Nephron progenitor cell (in vitro differentiated cells): Measurements from ENCODE around the gene LTC4S.

ENCODE experiments used
- DNase-seq: peaks from one replicate; pipeline ENCODE4 v3.0.0; 2021
- H3K27ac Mint-ChIP-seq: 2 replicates; pipeline ENCODE4 v1.8.0; 2021; ENCODE audit warnings: mild to moderate bottlenecking, moderate library complexity, mixed read lengths
- H3K27me3 Mint-ChIP-seq: 2 replicates; pipeline ENCODE4 v1.8.0; 2021; ENCODE audit warnings: mild to moderate bottlenecking, low read depth, mixed read lengths; ENCODE audit not compliant: poor library complexity
- H3K36me3 Mint-ChIP-seq: 2 replicates; pipeline ENCODE4 v1.8.0; 2021; ENCODE audit warnings: low read depth, mixed read lengths
- H3K4me1 Mint-ChIP-seq: 2 replicates; pipeline ENCODE4 v1.8.0; 2021; ENCODE audit warnings: mixed read lengths
- H3K4me3 Mint-ChIP-seq: 2 replicates; pipeline ENCODE4 v1.8.0; 2021; ENCODE audit warnings: mild to moderate bottlenecking, moderate library complexity, mixed read lengths
- H3K9me3 Mint-ChIP-seq: 2 replicates; pipeline ENCODE4 v1.8.0; 2021; ENCODE audit warnings: mild to moderate bottlenecking, moderate library complexity, mixed read lengths
- CTCF ChIP-seq: fragments of 200-600 bp; sonication (generic); IDR thresholded peaks from 2 replicates; pipeline ENCODE4 v1.5.0; 2021; ENCODE audit warnings: antibody characterized with exemption

LTC4S gene

GRCh38 chr5:179755022-179755421 lies 38.8 kb upstream of the LTC4S start:
- no peak for DNase-seq
- Mint-ChIP-seq H3K4me3 (no peak overlapping the region), H3K27ac (peak overlapping the region; percentile 96), H3K9me3 (peaks cover 3% of the 10 kb centered on the region), H3K27me3 (no peaks in the 10 kb centered on the region), H3K36me3 (peaks cover 39% of the 10 kb centered on the region), H3K4me1 (peaks cover 36% of the 10 kb centered on the region)
- no peak for TF ChIP-seq CTCF

GRCh38 chr5:179758955-179759354 lies 34.8 kb upstream of the LTC4S start:
- Mint-ChIP-seq H3K4me1 (peaks cover 58% of the 10 kb centered on the region), H3K36me3 (peaks cover 22% of the 10 kb centered on the region), H3K27ac (peak overlapping the region; percentile 55), H3K4me3 (no peak overlapping the region), H3K9me3 (no peaks in the 10 kb centered on the region), H3K27me3 (no peaks in the 10 kb centered on the region)
- no peak for DNase-seq
- no peak for TF ChIP-seq CTCF

- Mint-ChIP-seq H3K27me3 (no peaks in the 10 kb centered on the region), H3K27ac (peak overlapping the region; percentile 57), H3K9me3 (no peaks in the 10 kb centered on the region), H3K36me3 (peaks cover 19% of the 10 kb centered on the region), H3K4me1 (peaks cover 52% of the 10 kb centered on the region), H3K4me3 (no peak overlapping the region)
- TF ChIP-seq CTCF = no peak
- DNase-seq = no peak
Measured at GRCh38 chr5:179759581-179760551, 33.9 kb upstream of the LTC4S start.

- no peak for DNase-seq
- H3K27ac Mint-ChIP-seq = peak overlapping the region; percentile 77
- H3K4me3 Mint-ChIP-seq = no peak overlapping the region
- peaks cover 15% of the 10 kb centered on the region for H3K36me3 Mint-ChIP-seq
- H3K27me3 Mint-ChIP-seq = no peaks in the 10 kb centered on the region
- peaks cover 44% of the 10 kb centered on the region for H3K4me1 Mint-ChIP-seq
- TF ChIP-seq CTCF = no peak
- H3K9me3 Mint-ChIP-seq = no peaks in the 10 kb centered on the region
Measured at GRCh38 chr5:179762079-179762780, 31.6 kb upstream of the LTC4S start.

GRCh38 chr5:179762781-179763176 lies 31.0 kb upstream of the LTC4S start:
- H3K4me1 Mint-ChIP-seq = peaks cover 44% of the 10 kb centered on the region
- TF ChIP-seq CTCF = no peak
- no peak overlapping the region for H3K4me3 Mint-ChIP-seq
- DNase-seq = no peak
- no peaks in the 10 kb centered on the region for H3K9me3 Mint-ChIP-seq
- H3K27ac Mint-ChIP-seq = peak overlapping the region; percentile 24
- no peaks in the 10 kb centered on the region for H3K27me3 Mint-ChIP-seq
- H3K36me3 Mint-ChIP-seq = peaks cover 18% of the 10 kb centered on the region
